B cell (primary cell): Measurements from ENCODE around the gene TIAM2. TPM values are rescaled to one million over a fixed set of nuclear protein-coding genes. Genes with fewer than 3 reads are reported as not detected.

Experiments used
- ATAC-seq: fragments of 200-7000 bp; cut with Tn5 transposase; one replicate; pipeline ENCODE4 v1.10.0; 2021; ENCODE audit warnings: low read depth, mild to moderate bottlenecking, moderate number of reproducible peaks, moderate library complexity
- CTCF ChIA-PET: fragments of 350-600 bp; sonication (Branson Sonifier 250); formaldehyde crosslinking; loops from one replicate; lab custom pipeline; 2021; ENCODE audit warnings: antibody characterized with exemption, inconsistent platforms; lab: Charles Lee
- POLR2A ChIA-PET: fragments of 350-600 bp; sonication (Branson Sonifier 250); formaldehyde crosslinking; loops from one replicate; lab custom pipeline; 2021; ENCODE audit warnings: antibody characterized with exemption; lab: Charles Lee
- DNase-seq: peaks from one replicate; pipeline ENCODE4 v3.0.0; 2013
- H2AFZ ChIP-seq: 2 replicates; pipeline ENCODE4 v1.6.1; 2012; ENCODE audit warnings: mild to moderate bottlenecking, low read depth, low read length; ENCODE audit not compliant: insufficient read depth, poor library complexity, severe bottlenecking
- H3K27ac ChIP-seq, 2 donors: 1 replicate in 1 of 2; 2 replicates in 1 of 2; pipeline ENCODE4 v1.5.1; 2012 to 2013; ENCODE audit warnings: low read length in 2 of 2, mild to moderate bottlenecking in 2 of 2, moderate library complexity in 1 of 2
- H3K27me3 ChIP-seq, 4 experiments: fragments of 200-600 bp in 1 of 4; sonication (generic) in 1 of 4; replicated peaks in 1 of 4; 1 replicate in 2 of 4; 2 replicates in 2 of 4; pipeline versions ENCODE4 v1.6.1 to v1.7.0; 2013 to 2016; ENCODE audit warnings: low read length in 3 of 4, mild to moderate bottlenecking in 2 of 4, mixed read lengths in 1 of 4, moderate library complexity in 1 of 4; ENCODE audit not compliant: insufficient read depth in 4 of 4, control insufficient read depth in 3 of 4; ENCODE audit errors: control extremely low read depth in 1 of 4
- H3K36me3 ChIP-seq, 2 experiments: replicated peaks in 1 of 2; 1 replicate in 1 of 2; 2 replicates in 1 of 2; pipeline versions ENCODE4 v1.6.1 to v1.7.1; 2013; ENCODE audit warnings: low read length in 1 of 2; ENCODE audit not compliant: insufficient read depth in 2 of 2, control insufficient read depth in 1 of 2; ENCODE audit errors: control extremely low read depth in 1 of 2, extremely low read depth in 1 of 2
- H3K4me1 ChIP-seq, 2 donors: fragments of 200-600 bp in 1 of 2; sonication (generic) in 1 of 2; 1 replicate in 1 of 2; 2 replicates in 1 of 2; pipeline versions ENCODE4 v1.5.1 to v1.6.1; 2013 to 2017; ENCODE audit warnings: low read length in 2 of 2; ENCODE audit not compliant: control insufficient read depth in 2 of 2, insufficient read depth in 2 of 2
- H3K4me2 ChIP-seq: replicated peaks from 2 replicates; pipeline ENCODE3; 2012; ENCODE audit warnings: mild to moderate bottlenecking, low read depth, low read length; ENCODE audit not compliant: poor library complexity, severe bottlenecking
- H3K4me3 ChIP-seq, 5 experiments: fragments of 200-600 bp in 1 of 5; sonication (generic) in 1 of 5; 1 replicate in 3 of 5; 2 replicates in 2 of 5; pipeline versions ENCODE4 v1.5.1 to v1.7.0; 2011 to 2016; ENCODE audit warnings: low read length in 4 of 5, mild to moderate bottlenecking in 4 of 5, low read depth in 2 of 5, control low read depth in 1 of 5, moderate library complexity in 1 of 5; ENCODE audit not compliant: insufficient read depth in 1 of 5; ENCODE audit errors: control extremely low read depth in 1 of 5, extremely low read depth in 1 of 5
- H3K79me2 ChIP-seq: fragments of 200-600 bp; sonication (generic); one replicate; pipeline ENCODE4 v1.6.0; 2016; ENCODE audit warnings: low read length; ENCODE audit not compliant: control insufficient read depth, insufficient read depth
- H3K9ac ChIP-seq: fragments of 200-600 bp; sonication (generic); 2 replicates; pipeline ENCODE4 v1.6.1; 2017; ENCODE audit warnings: mild to moderate bottlenecking, low read length, moderate library complexity
- H3K9me3 ChIP-seq, 3 donors: one replicate each; pipeline versions ENCODE4 v1.6.1 to v1.7.1; 2013; ENCODE audit warnings: low read length in 2 of 3; ENCODE audit not compliant: control insufficient read depth in 2 of 3, insufficient read depth in 1 of 3; ENCODE audit errors: control extremely low read depth in 1 of 3
- H4K20me1 ChIP-seq: 2 replicates; pipeline ENCODE4 v1.6.0; 2012; ENCODE audit warnings: mild to moderate bottlenecking, low read length; ENCODE audit not compliant: insufficient read depth, control insufficient read depth, poor library complexity, severe bottlenecking
- H3K27ac Mint-ChIP-seq: one replicate; pipeline ENCODE4 v1.8.0; 2021; ENCODE audit warnings: mixed read lengths
- H3K27me3 Mint-ChIP-seq: one replicate; pipeline ENCODE4 v1.8.0; 2021; ENCODE audit warnings: mixed read lengths
- H3K4me1 Mint-ChIP-seq: one replicate; pipeline ENCODE4 v1.8.0; 2021; ENCODE audit warnings: mixed read lengths
- H3K4me3 Mint-ChIP-seq: one replicate; pipeline ENCODE4 v1.8.0; 2021; ENCODE audit warnings: mixed read lengths
- H3K9me3 Mint-ChIP-seq: one replicate; pipeline ENCODE4 v1.8.0; 2022; ENCODE audit warnings: mixed read lengths; ENCODE audit not compliant: insufficient read depth
- CTCF ChIP-seq: fragments of 200-600 bp; IDR thresholded peaks from one replicate; pipeline ENCODE4 v1.8.0; 2022; ENCODE audit warnings: antibody characterized with exemption, mild to moderate bottlenecking
- EZH2 ChIP-seq: IDR thresholded peaks from 2 replicates; pipeline ENCODE4 v1.6.1; 2012; ENCODE audit warnings: borderline replicate concordance, low read depth, mild to moderate bottlenecking, moderate library complexity, low read length; ENCODE audit not compliant: insufficient read depth, poor library complexity, severe bottlenecking
- WGBS: methylation state at CpG from one replicate; pipeline ENCODE4 v1.1.5; 2013; ENCODE audit warnings: missing lambda C conversion rate; ENCODE audit not compliant: insufficient coverage; 5-methylcytosine and 5-hydroxymethylcytosine counted together
- intact Hi-C: fragments of 100-400 bp; cut with micrococcal nuclease; formaldehyde crosslinking; loops from one replicate; pipeline ENCODE4 v1.10.0; 2022
- polyA plus RNA-seq: library from polyadenylated mRNA; depleted of rRNA; stranded (reverse); fragments of >200 nt; gene quantifications from 2 replicates; pipeline ENCODE4 v1.2.3, GENCODE V29; 2012
- total RNA-seq, 2 donors: library from RNA; stranded (reverse); fragments of 120-200 nt in 1 of 2; gene quantifications; 1 replicate in 1 of 2; 2 replicates in 1 of 2; pipeline versions ENCODE4 v1.2.3 to v1.2.4, GENCODE V29; 2013 to 2022

TIAM2 gene
- total and polyA plus RNA-seq, 2 donors (not counting 1 experiment from before 2014, with no cell fraction given): 13.1 to 18.8 TPM

- ATAC-seq (no peak), DNase-seq (no peak)
- H3K4me3 ChIP-seq: no peak overlapping the region
- Mint-ChIP-seq H3K27me3 (peaks cover 2% of the 10 kb centered on the region), H3K9me3 (no peaks in the 10 kb centered on the region), H3K4me3 (no peak overlapping the region), H3K27ac (no peak overlapping the region), H3K4me1 (no peaks in the 10 kb centered on the region)
- H3K4me1 ChIP-seq: no peaks in the 10 kb centered on the region
- CTCF ChIA-PET: no interaction called here
- POLR2A ChIA-PET: no interaction called here
- no peak overlapping the region for H3K4me2 ChIP-seq
- H3K79me2 ChIP-seq: no peaks in the 10 kb centered on the region
- no peaks in the 10 kb centered on the region for H4K20me1 ChIP-seq
- intact Hi-C loops: no loop called here
- no peaks in the 10 kb centered on the region for H3K27me3 ChIP-seq
- TF ChIP-seq EZH2 (no peak), CTCF (no peak)
- H3K36me3 ChIP-seq: no peaks in the 10 kb centered on the region
- 100% methylated on average over 2 of the region's 3 CpGs for WGBS
- no peak overlapping the region for H2AFZ ChIP-seq
- H3K9me3 ChIP-seq: no peaks in the 10 kb centered on the region
- no peak overlapping the region for H3K9ac ChIP-seq
- no peak overlapping the region for H3K27ac ChIP-seq
Observed at GRCh38 chr6:155212106-155212505, 217.0 kb downstream of the TIAM2 start.

- Mint-ChIP-seq H3K9me3 (no peaks in the 10 kb centered on the region), H3K27ac (no peak overlapping the region), H3K4me1 (no peaks in the 10 kb centered on the region), H3K4me3 (no peak overlapping the region), H3K27me3 (peaks cover 2% of the 10 kb centered on the region)
- DNase-seq (no peak), ATAC-seq (no peak)
- intact Hi-C loops: no loop called here
- no peak overlapping the region for H2AFZ ChIP-seq
- H3K27ac ChIP-seq: no peak overlapping the region
- H3K4me1 ChIP-seq: no peaks in the 10 kb centered on the region
- TF ChIP-seq EZH2: no peak
- no peak for TF ChIP-seq CTCF
- no peak overlapping the region for H3K9ac ChIP-seq
- no peaks in the 10 kb centered on the region for H3K27me3 ChIP-seq
- no peaks in the 10 kb centered on the region for H3K79me2 ChIP-seq
- H4K20me1 ChIP-seq: no peaks in the 10 kb centered on the region
- no peaks in the 10 kb centered on the region for H3K9me3 ChIP-seq
- 97% methylated on average over 14 of the region's 16 CpGs for WGBS
- H3K36me3 ChIP-seq: no peaks in the 10 kb centered on the region
- no peak overlapping the region for H3K4me3 ChIP-seq
- POLR2A ChIA-PET: no interaction called here
- CTCF ChIA-PET: interaction anchor here (0.7 to 0.8 kb wide), 2 partner anchors 22 to 35 kb away, joined by 3 read pairs; no protein-coding TSS in a partner anchor
- no peak overlapping the region for H3K4me2 ChIP-seq
Observed at GRCh38 chr6:155212616-155213380, 217.7 kb downstream of the TIAM2 start.
